Effector CD8-positive, alpha-beta T cell (primary cell): ENCODE measurements around the gene PIK3CD.

Experiments
- DNase-seq: peaks from one replicate; lab custom pipeline; 2025; lab: John Stamatoyannopoulos, UW
- total RNA-seq, 4 experiments: gene quantifications; one replicate each; lab custom pipeline; 2026; lab: John Stamatoyannopoulos, UW

PIK3CD gene
- 320 to 594 (median 546) reads per million in 4 experiments for total RNA-seq

DNA sequence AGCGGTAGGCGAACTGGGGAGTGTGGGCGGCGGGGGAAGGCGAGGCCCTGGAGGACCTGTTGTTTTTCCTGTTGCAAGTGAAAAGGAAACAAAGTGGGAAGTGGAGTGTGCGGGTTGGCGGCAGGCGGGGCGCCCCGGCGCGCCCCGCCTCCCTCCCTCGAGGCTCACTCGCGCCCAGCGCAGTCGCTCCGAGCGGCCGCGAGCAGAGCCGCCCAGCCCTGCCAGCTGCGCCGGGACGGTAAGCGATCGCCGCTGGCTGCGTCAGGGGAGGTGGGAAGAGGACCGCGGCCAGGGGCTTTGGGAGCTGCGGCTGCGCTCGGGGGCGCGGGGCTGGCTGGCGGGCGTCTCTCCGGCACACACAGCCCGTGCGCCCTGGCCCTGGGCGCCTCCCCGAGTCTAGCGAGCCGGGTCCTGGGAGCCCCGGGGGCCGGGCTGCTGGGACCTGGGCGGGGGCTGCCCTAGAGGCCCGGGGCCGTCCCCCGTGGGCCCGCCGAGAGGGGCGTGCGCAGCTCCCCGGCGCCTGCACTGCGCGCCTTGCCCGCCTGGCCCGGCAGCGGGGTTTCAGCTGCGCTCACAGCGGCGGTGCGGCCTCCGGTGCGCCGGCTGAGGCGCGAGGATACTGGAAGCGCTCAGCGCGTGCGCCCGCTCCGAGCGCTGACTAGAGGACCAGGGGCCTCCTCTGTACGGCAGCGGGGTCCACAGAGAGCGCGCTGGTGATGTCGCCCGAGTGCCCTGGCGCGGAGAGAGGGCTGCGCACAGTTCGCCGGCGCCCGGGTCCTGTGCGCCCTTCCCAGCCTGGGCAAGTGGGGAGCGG, at the start of gene PIK3CD:
Gene PIK3CD, plus strand, starts transcription at position 167 of the 814 bp plus-strand sequence. CDS start 58,725 bp downstream, outside the sequence.
- peak; percentile 29 for DNase-seq

DNA sequence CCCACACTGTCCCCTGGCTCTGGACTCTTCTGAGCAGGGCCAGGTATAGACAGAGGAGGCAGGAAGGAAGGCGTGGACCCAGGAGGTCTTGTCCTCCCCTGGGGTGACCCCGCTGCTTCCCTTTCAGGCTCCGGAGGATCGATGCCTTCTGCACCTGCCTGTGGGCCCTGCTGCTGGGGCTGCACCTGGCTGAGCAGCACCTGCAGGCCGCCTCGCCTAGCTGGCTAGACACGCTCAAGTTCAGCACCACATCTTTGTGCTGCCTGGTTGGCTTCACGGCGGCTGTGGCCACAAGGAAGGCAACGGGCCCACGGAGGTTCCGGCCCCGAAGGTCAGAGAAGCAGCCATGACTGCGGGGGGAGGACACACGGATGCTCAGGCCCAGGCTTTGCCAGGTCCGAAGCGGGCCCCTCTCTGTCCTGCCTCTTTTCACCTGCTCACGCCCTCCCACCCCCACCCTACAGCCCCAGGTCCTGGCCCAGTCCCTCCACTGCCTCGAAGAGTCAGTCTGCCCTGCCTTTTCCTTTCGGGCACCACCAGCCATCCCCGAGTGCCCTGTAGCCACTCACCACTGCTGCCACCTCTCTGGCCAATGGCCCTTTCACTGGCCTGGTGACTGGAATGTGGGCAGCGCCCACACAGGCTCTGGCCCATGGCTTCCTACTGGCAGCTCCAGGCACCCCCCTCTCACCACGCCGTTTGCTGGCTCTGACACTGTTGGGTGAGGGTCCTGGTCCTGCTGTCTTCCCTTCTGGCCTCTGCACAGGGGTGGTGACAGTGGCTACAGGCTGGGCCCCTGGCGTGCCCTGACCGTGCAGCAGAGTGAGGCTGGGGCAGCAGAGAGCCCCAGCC, 49.4 kb upstream of the PIK3CD start:
- no peak for DNase-seq

DNA sequence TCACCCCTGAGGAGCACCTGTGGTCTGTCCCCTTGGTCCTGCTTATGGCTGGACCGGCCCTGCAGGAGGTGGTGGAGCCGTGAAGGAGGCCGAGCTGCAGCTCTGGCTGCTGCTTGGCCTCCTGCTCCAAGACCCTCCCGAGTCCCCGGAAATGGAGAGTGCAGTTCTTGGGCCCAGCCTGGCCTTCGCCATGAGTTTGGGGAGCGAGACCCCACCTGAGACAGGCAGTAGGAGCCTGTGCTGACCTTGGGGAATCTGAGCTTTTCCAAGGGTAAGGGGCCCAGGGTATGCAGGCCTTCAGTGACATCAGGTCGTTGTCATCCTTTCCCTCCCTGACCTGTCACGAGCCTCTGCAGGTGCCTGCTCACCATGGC, 48.8 kb upstream of the PIK3CD start:
- DNase-seq, result no peak

DNA sequence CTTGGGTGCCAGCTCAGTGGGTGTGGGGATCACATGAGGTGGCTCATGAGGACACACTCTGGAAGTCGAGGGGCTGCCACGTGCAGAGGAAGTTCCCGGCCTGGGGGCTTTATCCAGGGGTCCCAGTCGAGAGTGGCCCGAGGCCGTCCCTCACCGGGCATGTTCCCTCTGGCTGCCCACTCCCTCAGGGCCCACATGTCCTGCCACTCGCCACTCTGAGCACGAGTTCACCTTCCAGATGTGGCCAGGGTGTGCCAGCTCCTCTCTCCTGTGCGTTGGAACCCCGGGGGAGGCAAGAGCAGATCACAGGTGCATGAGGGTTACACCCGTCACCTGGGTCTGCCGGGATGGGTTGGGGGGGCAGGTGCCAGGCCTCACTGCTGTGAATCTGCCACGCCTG, 48.2 kb upstream of the PIK3CD start:
- DNase-seq, result no peak

DNA sequence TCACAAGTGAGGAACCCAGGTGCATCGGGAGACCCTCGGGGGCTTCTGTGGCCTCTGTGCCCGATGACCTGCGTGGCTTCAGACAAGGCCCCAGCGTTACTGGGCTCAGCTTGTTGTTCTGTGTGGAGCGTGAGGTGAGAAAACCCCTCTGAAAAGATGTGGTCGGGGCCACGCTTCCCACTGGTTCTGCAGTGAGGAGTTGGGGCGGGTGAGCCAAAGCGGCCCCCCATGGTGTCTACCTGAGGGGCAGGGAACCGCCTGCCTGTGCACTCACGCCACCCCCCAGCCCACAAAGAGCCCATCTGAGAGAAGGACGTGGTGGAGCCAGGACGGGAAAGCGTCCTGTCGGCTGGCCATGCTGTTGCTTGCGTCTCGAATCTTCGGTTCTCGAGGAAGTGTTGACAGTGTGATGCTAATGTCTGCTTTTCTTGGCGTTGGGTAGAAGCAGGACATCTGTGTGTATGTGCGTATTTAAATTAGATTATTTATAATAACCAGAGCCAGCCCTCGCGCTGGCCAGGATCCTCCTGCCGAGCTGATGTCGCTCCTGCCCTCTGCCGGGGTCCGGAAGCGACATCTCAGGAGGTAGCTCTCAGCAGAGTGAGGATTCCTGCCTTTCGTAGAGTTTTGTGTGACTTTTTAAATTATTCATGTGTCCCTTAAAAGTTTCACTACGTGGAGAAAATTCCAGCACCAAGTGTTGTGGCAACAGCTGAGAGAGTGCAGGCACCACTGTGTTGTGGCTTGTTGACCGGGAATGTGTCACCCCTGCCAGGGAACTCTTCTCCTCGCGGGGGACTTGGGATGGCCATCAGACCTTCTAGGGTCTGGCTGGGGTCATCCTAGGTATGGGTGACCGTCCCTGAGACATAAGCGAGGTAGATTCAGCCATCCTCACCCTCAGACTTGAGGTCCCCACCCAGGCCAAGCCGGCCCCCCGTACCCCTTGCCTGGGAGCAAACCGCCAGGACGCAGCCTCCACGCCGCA, 47.5 kb upstream of the PIK3CD start:
- DNase-seq, result no peak

DNA sequence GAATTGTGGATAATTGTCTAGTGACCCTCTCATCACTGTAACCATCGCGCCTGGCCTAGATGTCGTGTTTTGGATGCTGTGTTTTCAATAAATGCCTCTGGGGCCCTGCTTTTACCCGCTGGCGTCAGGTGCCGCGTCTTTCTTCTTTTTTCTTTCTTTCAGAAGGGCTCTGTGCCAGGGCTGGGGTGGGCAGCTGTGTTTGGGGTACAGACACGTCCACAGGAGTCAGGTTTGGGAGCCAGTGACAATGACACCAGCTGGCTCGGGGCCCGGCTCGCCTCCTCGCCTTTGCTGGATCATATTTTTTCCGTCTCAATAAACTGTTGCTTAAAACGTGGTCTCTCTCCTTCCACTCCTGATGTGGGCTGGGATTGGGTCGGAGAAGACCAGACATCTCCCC, 46.7 kb upstream of the PIK3CD start:
- no peak for DNase-seq

DNA sequence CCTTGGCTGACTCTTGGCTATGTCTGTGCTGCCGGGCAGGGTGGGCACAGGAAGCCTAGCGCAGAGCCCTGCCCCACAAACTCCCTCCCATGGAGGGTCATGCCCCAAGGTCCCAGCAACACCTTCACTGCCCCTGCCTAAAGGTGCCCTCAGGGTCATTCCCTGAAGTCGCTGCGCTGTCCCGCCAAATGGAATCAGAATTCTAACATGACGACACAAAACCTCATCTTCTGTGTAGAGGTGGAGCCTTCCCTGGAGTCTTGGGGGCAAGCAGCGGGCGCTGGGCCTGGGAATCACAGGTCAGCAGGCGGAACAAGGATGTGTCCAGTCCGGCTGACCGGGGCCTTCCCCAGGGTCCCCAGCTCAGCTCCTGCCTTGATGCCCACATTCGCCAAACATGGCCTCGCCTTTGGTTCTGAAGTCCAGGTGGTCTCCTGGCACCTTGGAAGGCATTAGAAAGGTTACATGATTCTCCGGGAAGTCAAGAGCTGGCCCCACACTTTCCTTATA, 45.5 kb upstream of the PIK3CD start:
- no peak for DNase-seq

DNA sequence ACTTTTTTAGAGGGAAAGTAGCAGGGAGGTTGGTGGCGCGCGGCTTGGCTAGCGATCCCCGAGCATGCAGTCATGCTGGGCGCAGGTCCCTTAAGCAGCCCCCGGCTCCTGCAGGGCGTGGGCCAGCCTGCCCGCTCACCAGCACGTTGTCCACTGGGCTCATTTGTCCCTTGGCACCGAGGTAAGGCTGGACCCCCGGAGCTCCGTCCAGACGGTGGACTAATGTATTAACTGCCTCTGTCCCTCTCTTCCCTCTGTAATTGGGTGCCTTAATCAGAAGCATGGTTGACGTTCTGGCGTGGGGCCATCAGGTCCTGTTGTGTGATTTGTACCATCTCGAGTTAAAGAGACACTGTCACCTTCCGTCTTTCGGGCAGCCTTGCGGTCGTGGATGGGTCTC, 45.1 kb upstream of the PIK3CD start:
- no peak for DNase-seq

DNA sequence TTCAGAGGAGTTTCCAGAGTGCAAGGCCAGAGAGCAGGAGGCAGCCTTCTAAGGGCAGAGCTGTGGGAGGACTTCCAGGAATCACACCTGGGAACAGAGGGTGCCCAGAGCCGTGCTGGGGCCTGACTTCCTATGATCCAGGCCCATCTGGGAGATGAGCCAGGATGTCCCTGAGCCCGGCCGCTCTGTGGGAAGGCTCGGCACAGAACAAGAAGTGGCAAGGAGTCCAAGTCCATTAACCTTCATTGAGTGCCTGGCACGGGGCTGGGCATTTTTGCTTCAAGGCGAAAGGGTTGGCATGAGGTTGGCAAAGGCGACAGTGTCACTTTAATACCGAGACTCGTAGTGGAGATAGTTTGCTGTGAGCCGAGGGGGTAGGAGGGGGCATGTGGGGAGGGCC, 44.6 kb upstream of the PIK3CD start:
- DNase-seq, result no peak

DNA sequence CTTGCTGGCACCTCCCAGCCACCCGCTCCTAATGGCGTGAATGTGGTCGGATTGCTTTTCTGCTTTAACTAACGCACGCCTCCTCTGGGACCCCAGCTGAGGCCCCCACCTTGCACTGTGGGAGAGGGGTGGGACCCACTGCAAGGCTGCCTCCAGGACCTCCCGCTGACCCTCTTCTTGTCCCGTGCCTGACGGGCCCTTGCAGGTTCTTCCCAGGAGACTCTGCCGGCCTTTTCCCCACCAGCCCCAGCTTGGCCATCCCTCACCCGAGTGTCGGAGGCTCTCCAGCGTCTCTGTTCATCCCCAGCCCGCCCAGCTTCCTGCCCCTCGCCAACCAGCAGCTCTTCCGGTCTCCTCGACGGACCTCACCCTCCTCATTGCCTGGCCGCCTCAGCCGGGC, 44.2 kb upstream of the PIK3CD start:
- DNase-seq, result no peak

DNA sequence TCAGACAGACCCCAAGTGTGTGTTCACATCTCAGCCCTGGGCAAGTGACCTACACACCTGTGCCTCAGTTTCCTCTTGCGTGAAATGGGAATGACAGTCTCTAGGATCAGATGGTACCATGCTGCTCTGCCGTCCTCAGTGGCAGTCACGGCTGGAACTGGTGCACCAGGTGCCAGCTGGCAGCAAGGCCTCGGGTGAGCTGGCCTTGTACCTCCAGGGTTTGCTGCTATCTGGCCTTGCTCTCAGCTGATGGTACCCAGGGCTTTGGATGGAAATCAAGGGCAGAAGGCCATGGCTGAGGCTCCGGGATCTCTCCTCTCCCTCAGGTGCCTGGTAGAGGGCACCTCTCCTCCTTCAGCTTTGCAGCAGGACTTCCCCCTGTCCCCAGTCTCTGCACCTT, 41.5 kb upstream of the PIK3CD start:
- DNase-seq, result no peak

DNA sequence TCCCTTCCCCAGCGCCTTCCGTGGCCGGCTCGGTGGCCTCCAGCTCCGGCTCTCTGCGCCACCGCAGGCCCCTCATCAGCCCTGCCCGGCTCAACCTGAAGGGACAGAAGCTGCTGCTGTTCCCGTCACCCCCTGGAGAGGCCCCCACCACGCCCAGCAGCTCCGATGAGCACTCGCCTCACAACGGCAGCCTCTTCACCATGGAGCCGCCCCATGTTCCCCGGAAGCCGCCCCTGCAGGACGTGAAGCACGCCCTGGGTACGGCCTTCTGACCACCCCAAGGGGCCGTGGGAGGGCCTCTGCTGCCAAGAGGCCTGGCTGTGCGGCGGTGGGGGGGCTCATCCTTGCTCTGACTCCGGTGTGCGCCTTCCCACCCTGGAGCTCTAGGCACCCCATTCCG, 41.0 kb upstream of the PIK3CD start:
- no peak for DNase-seq

DNA sequence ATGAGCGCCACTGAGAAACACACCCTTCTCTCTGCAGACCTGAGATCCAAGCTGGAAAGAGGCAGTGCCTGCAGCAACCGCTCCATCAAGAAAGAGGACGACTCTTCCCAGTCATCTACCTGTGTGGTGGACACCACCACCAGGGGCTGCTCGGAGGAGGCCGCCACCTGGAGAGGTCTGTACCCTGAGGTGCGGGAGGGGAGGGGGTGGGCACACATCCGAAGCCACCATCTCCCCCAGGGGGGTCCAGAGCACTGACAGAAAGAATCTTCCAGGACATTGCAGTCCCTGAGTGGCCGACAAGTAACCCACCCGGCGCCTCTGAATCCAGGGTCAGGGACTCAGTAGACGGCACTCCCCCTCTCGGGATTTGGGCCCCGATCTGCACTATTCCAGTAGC, 39.8 kb upstream of the PIK3CD start:
- DNase-seq, result no peak

DNA sequence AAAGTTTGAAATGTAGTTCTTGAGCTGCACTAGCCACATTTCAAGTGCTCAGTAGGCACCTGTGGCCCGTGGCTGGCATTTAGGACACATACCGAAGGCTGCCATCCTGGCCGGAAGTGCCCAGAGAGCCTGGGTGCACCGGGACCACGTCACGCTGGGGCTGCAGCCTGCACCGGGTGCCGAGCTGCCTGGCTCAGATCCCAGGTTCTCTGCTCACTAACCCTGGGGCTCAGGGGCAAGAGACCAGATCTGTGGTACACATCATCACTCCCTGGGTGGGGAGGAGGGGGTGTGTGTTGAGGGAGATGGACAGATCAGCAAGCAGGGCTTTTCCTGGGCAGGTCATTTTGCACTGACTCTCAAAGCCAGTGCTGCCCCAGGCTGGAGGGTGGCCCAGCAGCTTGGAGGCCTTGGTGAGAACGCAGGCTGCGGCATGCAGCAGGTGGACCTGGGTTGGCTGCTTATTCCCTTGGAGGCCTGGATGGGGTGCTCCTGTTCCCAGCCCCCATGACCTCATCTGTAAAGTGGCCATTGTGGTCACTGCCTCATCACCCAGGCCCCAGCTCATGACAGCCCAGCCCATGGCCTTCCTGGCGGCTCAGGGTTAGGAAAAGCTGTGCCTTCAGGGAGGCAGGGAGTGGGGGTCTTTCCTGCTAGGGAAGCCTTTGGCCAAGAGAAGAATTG, 39.2 kb upstream of the PIK3CD start:
- DNase-seq, result no peak

DNA sequence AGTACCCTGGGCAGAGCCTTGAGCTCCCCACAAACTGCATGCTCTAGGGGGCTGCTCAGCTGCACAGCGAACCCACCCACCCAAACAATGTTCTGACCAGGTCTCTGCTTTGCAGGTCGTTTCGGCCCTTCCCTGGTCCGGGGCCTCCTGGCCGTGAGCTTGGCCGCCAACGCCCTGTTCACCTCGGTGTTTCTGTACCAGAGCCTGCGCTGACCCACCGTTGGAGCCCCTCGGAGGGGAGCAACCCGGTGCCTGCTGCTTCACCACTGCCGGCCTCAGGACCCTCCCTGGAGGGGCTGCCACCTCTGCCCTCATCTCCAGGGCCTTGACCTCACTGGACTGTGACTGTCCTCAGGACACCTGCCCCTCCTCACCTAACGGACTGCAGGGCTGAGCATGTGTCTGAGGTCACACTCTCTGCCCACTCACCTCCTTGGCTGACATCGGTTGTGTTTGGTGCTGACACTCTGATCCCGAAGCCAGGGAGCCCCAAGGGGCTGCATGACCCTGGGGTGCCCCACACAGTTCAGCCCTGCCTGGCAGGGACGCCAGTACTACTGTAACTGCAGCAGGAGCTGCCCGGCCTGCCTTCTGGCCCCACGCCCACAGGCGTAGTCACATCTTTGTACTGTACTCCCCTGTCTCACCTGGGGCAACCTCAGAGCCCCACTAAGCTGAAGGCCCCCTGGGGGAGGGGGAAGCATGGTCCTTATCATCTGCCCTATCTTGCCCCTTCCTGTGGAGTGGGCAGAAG, 38.5 kb upstream of the PIK3CD start:
- no peak for DNase-seq

DNA sequence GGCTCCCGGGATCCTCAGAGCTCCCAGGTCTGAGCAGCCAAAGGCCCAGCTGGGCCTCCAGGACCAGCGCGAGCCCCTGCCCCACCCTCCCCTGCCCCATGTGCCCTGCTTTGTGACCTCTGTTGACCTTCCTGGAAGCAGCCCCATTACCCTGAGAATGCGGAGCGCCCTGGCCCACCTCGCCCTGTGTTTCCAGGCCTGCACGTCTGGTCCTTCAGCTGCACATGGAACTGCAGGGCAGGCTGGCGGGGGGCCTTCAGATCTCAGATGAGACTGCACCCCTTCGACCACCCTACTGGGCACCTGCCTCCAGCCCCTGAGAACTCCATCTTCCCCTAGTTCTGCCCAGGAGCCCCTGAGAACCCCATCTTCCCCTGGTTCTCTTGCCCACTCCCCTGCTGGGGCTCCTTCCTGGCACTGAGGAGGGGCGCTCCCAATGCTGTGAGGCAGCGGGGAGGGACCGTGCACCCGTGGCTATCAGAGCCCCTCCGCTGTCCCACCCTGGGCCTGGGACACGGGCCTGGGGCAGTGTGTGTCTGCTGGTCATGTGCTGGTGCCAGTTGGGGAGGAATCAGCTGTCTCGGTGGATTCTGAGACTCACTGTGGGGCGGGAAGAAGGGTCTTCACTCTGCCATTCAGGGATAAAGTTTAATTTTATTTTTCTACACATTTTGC, 37.8 kb upstream of the PIK3CD start:
- no peak for DNase-seq

DNA sequence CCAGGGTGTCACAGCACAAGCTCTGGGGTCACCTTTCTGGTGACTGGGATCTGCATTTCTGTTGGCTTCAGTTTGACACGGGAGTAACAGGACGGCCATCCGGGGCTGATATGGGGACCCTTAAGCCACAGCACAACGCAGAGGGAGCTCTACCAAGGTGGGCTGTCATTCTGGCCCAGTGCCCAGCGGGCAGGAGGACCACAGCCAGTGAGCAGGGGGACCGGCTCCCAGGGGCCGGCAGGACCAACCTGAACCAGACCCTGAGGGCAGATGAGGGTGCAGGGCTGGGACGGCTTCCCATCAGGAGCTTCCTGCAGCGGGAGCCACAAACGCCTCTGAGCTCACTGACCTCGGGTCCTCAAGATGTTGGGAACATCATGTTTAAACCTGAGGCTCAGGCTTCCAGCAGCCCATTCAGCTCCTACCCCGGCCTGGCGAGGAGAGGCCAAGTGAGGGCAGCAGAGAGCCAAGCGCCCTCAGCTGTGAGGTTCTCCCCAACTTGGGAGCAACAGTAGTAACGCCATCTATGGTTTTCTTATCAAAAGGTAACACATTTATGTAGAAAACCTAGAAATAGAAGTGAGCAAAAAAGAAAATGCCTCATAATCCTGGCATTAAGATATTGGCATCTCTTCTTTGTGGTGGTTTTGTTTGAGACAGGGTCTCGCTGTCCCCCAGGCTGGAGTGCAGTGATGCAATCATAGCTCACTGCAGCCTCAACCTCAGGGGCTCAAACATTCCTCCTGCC, 36.0 kb upstream of the PIK3CD start:
- peak; percentile 29 for DNase-seq

DNA sequence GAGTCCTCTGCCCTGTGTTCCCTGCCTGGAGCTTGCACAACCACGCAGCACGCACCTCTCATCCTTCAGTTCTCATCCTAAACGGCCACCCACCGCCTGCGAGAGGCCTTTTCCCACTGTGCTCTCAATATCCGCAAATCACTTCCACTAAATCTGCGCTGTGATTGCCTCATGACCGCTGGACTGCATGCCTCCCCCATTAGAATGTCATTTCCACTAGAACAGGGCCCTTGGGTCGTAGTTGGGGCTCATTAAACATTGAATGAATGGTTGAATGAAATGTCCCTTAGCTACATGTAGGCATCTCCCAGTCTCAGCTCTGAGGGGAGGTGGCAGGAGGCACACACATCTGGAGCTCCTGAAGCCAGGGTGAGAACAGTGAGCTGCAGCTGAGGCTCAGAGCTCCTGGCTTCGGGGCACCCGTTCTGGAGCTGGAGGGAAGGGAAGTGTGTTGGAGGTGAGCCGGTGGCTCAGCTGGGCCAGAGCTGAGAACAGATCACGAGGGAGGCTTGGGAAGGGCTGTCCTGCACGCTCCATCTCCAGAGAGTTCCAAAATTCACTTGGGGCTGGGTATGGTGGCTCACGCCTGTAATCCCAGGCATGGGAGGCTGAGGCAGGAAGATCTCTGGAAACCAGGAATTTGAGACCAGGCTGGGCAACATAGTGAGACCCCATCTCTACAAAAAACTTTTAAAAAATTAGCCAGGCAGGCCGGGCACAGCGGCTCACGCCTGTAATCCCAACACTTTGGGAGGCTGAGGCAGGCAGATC, 32.4 kb upstream of the PIK3CD start:
- no peak for DNase-seq
